Activated T-cell treated with anti-CD3 and anti-CD28 coated beads, Interleukin-2, amount 50 U/mL, for 4 hours (primary cell): Measurements from ENCODE around the gene MEGF10. TPM values are rescaled to one million over a fixed set of nuclear protein-coding genes. Genes with fewer than 3 reads are reported as not detected.

Experiments used
- ATAC-seq, 2 donors: fragments of 200-7000 bp; cut with Tn5 transposase; one replicate each; pipeline ENCODE4 v1.10.0; 2021
- DNase-seq: peaks from one replicate; pipeline ENCODE4 v3.0.0-alpha.2; 2020
- H3K27me3 Mint-ChIP-seq: one replicate; pipeline ENCODE4 v1.8.0; 2021; ENCODE audit warnings: low read depth, mixed read lengths
- H3K36me3 Mint-ChIP-seq: one replicate; pipeline ENCODE4 v1.8.0; 2022; ENCODE audit warnings: mixed read lengths; ENCODE audit not compliant: insufficient read depth
- H3K4me1 Mint-ChIP-seq: one replicate; pipeline ENCODE4 v1.8.0; 2021; ENCODE audit warnings: low read depth, mixed read lengths
- H3K4me3 Mint-ChIP-seq: one replicate; pipeline ENCODE4 v1.8.0; 2021; ENCODE audit warnings: mild to moderate bottlenecking, moderate library complexity, mixed read lengths
- H3K9me3 Mint-ChIP-seq: one replicate; pipeline ENCODE4 v1.8.0; 2021; ENCODE audit warnings: mixed read lengths
- total RNA-seq, 3 donors: library from RNA; stranded (reverse); gene quantifications; one replicate each; pipeline ENCODE4 v1.2.1, GENCODE V29; 2021

Gene MEGF10
- total RNA-seq, 3 donors from 2014 or later = not detected

GRCh38 chr5:127428748-127429147 lies 138.2 kb downstream of the MEGF10 start:
- Mint-ChIP-seq H3K4me3 (no peak overlapping the region), H3K9me3 (no peaks in the 10 kb centered on the region), H3K4me1 (no peaks in the 10 kb centered on the region), H3K27me3 (peaks cover 6% of the 10 kb centered on the region), H3K36me3 (no peaks in the 10 kb centered on the region)
- ATAC-seq (no peak), DNase-seq (no peak)

GRCh38 chr5:127429928-127430327 lies 139.3 kb downstream of the MEGF10 start:
- Mint-ChIP-seq H3K36me3 (no peaks in the 10 kb centered on the region), H3K27me3 (peaks cover 1% of the 10 kb centered on the region), H3K4me1 (no peaks in the 10 kb centered on the region), H3K4me3 (no peak overlapping the region), H3K9me3 (no peaks in the 10 kb centered on the region)
- no peak for ATAC-seq
- no peak for DNase-seq

GRCh38 chr5:127430627-127431026 lies 140.0 kb downstream of the MEGF10 start:
- ATAC-seq (no peak), DNase-seq (no peak)
- no peaks in the 10 kb centered on the region for H3K9me3 Mint-ChIP-seq
- H3K27me3 Mint-ChIP-seq = no peaks in the 10 kb centered on the region
- no peak overlapping the region for H3K4me3 Mint-ChIP-seq
- no peaks in the 10 kb centered on the region for H3K4me1 Mint-ChIP-seq
- no peaks in the 10 kb centered on the region for H3K36me3 Mint-ChIP-seq

- DNase-seq (no peak), ATAC-seq (no peak)
- H3K9me3 Mint-ChIP-seq = no peaks in the 10 kb centered on the region
- H3K27me3 Mint-ChIP-seq = no peaks in the 10 kb centered on the region
- H3K36me3 Mint-ChIP-seq = no peaks in the 10 kb centered on the region
- no peak overlapping the region for H3K4me3 Mint-ChIP-seq
- H3K4me1 Mint-ChIP-seq = no peaks in the 10 kb centered on the region
These were observed 141.5 kb downstream of the MEGF10 start for GRCh38 chr5:127431977-127432585.

GRCh38 chr5:127433526-127433925 lies 142.9 kb downstream of the MEGF10 start:
- Mint-ChIP-seq H3K27me3 (no peaks in the 10 kb centered on the region), H3K9me3 (no peaks in the 10 kb centered on the region), H3K4me1 (no peaks in the 10 kb centered on the region), H3K4me3 (no peak overlapping the region), H3K36me3 (no peaks in the 10 kb centered on the region)
- DNase-seq = no peak
- no peak for ATAC-seq

GRCh38 chr5:127434588-127434987 lies 144.0 kb downstream of the MEGF10 start:
- Mint-ChIP-seq H3K4me3 (no peak overlapping the region), H3K27me3 (no peaks in the 10 kb centered on the region), H3K9me3 (no peaks in the 10 kb centered on the region), H3K4me1 (no peaks in the 10 kb centered on the region), H3K36me3 (no peaks in the 10 kb centered on the region)
- DNase-seq = no peak
- ATAC-seq = no peak

- Mint-ChIP-seq H3K4me3 (no peak overlapping the region), H3K36me3 (no peaks in the 10 kb centered on the region), H3K27me3 (no peaks in the 10 kb centered on the region), H3K4me1 (no peaks in the 10 kb centered on the region), H3K9me3 (no peaks in the 10 kb centered on the region)
- DNase-seq (no peak), ATAC-seq (no peak)
These were observed 145.2 kb downstream of the MEGF10 start for GRCh38 chr5:127435821-127436220.

DNA sequence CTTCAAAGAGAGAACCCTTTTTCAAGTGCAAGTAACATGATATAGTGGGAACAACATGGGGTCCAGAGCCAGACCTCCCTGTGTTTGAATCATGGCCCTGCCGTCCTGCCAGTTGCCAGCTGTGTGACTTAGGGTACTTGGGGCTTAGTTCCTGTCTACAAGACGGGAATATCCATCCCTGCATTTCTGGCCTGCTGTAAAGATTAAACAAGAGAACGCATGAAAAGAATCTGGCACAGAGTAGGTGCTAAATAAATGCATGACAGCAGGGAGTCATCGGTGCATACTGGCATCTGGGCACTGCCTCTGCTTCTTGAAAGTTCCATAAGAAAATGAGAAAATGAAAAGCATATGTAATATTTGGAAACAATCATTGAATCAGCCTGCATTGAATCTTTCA lies 149.0 kb downstream of the MEGF10 start:
- DNase-seq (no peak), ATAC-seq (no peak)
- Mint-ChIP-seq H3K27me3 (peaks cover 2% of the 10 kb centered on the region), H3K4me3 (no peak overlapping the region), H3K9me3 (no peaks in the 10 kb centered on the region), H3K36me3 (no peaks in the 10 kb centered on the region), H3K4me1 (no peaks in the 10 kb centered on the region)

- no peak for ATAC-seq
- Mint-ChIP-seq H3K9me3 (no peaks in the 10 kb centered on the region), H3K4me3 (no peak overlapping the region), H3K27me3 (peaks cover 2% of the 10 kb centered on the region), H3K36me3 (no peaks in the 10 kb centered on the region), H3K4me1 (no peaks in the 10 kb centered on the region)
- no peak for DNase-seq
These were observed 150.2 kb downstream of the MEGF10 start for GRCh38 chr5:127440831-127441230.

DNA sequence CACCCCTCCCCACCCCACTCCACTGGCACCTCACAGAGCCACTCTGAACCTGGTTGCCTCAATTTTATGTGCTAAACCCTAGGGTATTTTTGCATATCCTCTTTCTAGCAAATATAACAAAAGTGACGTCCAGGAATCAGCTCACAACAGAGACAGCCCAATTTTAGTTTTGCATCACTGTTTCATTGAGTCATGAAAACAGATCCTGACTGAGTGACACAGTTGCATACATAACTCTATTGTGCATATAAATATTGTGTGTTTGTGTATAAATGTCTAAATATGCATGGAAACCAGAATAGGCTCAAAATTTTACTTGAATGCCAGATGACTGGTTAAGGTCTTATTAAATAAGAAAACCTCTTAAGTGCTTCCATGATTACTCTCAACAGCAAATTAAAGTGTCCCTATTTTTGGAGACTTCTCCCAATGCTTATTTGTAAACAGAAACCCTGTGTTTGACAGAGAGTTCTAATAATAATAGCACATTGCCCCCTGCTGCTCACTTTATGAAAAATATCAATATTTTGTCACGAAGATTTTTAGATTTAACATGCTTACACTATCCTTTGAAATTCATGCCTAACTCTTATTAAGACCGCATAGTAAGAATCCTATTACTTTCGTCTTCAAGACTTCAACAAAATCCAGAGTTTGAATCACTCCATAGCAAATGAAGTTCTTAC lies 151.3 kb downstream of the MEGF10 start:
- ATAC-seq = no peak
- H3K4me1 Mint-ChIP-seq = no peaks in the 10 kb centered on the region

GRCh38 chr5:127444171-127444570 lies 153.6 kb downstream of the MEGF10 start:
- Mint-ChIP-seq H3K27me3 (peaks cover 2% of the 10 kb centered on the region), H3K9me3 (no peaks in the 10 kb centered on the region), H3K4me3 (no peak overlapping the region), H3K4me1 (no peaks in the 10 kb centered on the region), H3K36me3 (no peaks in the 10 kb centered on the region)
- DNase-seq (no peak), ATAC-seq (no peak)

More for the DNA sequence above, 151.3 kb downstream of the MEGF10 start:
- Mint-ChIP-seq H3K27me3 (peaks cover 2% of the 10 kb centered on the region), H3K4me3 (no peak overlapping the region), H3K36me3 (no peaks in the 10 kb centered on the region), H3K9me3 (no peaks in the 10 kb centered on the region)
- no peak for DNase-seq

- DNase-seq (no peak), ATAC-seq (no peak)
- Mint-ChIP-seq H3K4me1 (no peaks in the 10 kb centered on the region), H3K27me3 (peaks cover 2% of the 10 kb centered on the region), H3K4me3 (no peak overlapping the region), H3K9me3 (no peaks in the 10 kb centered on the region), H3K36me3 (no peaks in the 10 kb centered on the region)
These were observed 154.7 kb downstream of the MEGF10 start for GRCh38 chr5:127445328-127445727.

DNA sequence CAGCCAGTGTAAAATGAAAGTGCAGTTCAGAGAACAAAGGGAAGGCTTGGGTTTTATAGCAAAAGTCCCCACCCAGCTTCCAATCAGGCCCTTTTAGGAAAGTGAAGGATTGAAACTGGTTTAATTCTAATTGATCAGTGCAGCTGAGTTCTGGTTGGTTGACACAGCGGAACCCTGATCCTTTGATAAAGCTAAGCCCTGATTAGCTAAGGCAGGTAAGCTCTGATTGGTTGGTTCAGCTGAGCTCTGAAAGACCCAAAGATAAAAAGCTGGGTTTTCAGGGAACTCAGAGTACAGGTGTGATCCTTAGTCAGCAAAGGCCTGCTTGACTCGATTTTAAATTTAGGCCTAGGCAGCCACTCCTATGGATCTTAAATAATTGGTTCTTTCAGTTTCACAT lies 156.0 kb downstream of the MEGF10 start:
- H3K4me3 Mint-ChIP-seq = no peak overlapping the region
- no peaks in the 10 kb centered on the region for H3K9me3 Mint-ChIP-seq
- H3K4me1 Mint-ChIP-seq = no peaks in the 10 kb centered on the region
- DNase-seq = no peak
- ATAC-seq = no peak
- H3K27me3 Mint-ChIP-seq = peaks cover 2% of the 10 kb centered on the region
- H3K36me3 Mint-ChIP-seq = no peaks in the 10 kb centered on the region

DNA sequence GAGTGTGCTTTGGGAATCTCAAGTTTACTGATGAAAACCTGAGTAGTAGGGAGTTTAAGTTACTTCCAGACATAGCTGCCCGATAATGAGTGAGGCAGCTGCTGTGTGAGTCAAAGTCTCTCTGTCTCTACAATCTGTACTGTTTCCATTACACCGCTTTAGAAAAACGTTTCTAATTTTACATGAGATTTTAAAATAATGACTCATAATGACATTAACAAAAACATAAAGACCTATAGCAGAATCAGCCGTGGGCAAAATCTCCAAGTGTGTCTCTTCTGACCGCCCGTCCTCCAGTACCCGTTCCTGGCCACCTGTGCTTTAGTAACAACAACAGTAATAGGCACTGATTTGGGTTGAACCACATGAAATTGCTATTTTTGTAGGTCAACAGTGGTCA lies 157.2 kb downstream of the MEGF10 start:
- H3K4me1 Mint-ChIP-seq = no peaks in the 10 kb centered on the region
- H3K4me3 Mint-ChIP-seq = no peak overlapping the region
- DNase-seq = no peak
- no peaks in the 10 kb centered on the region for H3K36me3 Mint-ChIP-seq
- no peaks in the 10 kb centered on the region for H3K27me3 Mint-ChIP-seq
- no peak for ATAC-seq
- no peaks in the 10 kb centered on the region for H3K9me3 Mint-ChIP-seq

GRCh38 chr5:127450046-127450445 lies 159.4 kb downstream of the MEGF10 start:
- no peaks in the 10 kb centered on the region for H3K36me3 Mint-ChIP-seq
- no peak for ATAC-seq

More at GRCh38 chr5:127450046-127450445, 159.4 kb downstream of the MEGF10 start:
- Mint-ChIP-seq H3K9me3 (no peaks in the 10 kb centered on the region), H3K4me3 (no peak overlapping the region), H3K4me1 (no peaks in the 10 kb centered on the region), H3K27me3 (no peaks in the 10 kb centered on the region)
- no peak for DNase-seq
